HEK293 (cell line): ENCODE measurements around the gene MAGEA9B.

ENCODE experiments used
- CTCF ChIA-PET: fragments of 350-600 bp; formaldehyde crosslinking; extraction: SDS; loops from one replicate; lab custom pipeline; 2021; ENCODE audit warnings: antibody characterized with exemption; lab: Yijun Ruan, JAX
- POLR2A ChIA-PET: fragments of 300-600 bp; formaldehyde crosslinking; extraction: SDS; loops from one replicate; lab custom pipeline; 2020; ENCODE audit warnings: antibody characterized with exemption, inconsistent platforms; lab: Yijun Ruan, JAX
- H3K27ac ChIP-seq: fragments of 200-500 bp; sonication (Bioruptor generic); 2 replicates; pipeline ENCODE4 v1.5.1; 2014; ENCODE audit warnings: low read depth, low read length, control low read depth, inconsistent platforms; ENCODE audit errors: extremely low read depth
- H3K36me3 ChIP-seq, 2 experiments: fragments of 200-500 bp in 1 of 2; sonication (Bioruptor generic) in 1 of 2; 1 replicate in 1 of 2; 2 replicates in 1 of 2; pipeline ENCODE4 v1.5.1; 2014 to 2017; ENCODE audit warnings: inconsistent platforms in 2 of 2, low read length in 2 of 2; ENCODE audit not compliant: control insufficient read depth in 2 of 2, insufficient read depth in 1 of 2
- H3K4me1 ChIP-seq: fragments of 200-500 bp; sonication (Bioruptor generic); 2 replicates; pipeline ENCODE4 v1.5.1; 2014; ENCODE audit warnings: mild to moderate bottlenecking, low read length, inconsistent platforms; ENCODE audit not compliant: control insufficient read depth, insufficient read depth
- H3K4me3 ChIP-seq: 2 replicates; pipeline ENCODE4 v1.5.1; 2011; ENCODE audit warnings: low read depth, mild to moderate bottlenecking, control low read depth, low read length, moderate library complexity
- H3K9me3 ChIP-seq: fragments of 200-500 bp; sonication (Bioruptor generic); 2 replicates; pipeline ENCODE4 v1.5.1; 2014; ENCODE audit warnings: low read depth, low read length, inconsistent platforms; ENCODE audit not compliant: control insufficient read depth, insufficient read depth
- BCL11A ChIP-seq: fragments of 450-650 bp; formaldehyde crosslinking; IDR thresholded peaks from 2 replicates; pipeline ENCODE4 v1.5.1; 2016; ENCODE audit warnings: low read depth, missing biosample characterization, missing genetic modification characterization
- GFI1B ChIP-seq: fragments of 450-650 bp; formaldehyde crosslinking; IDR thresholded peaks from 2 replicates; pipeline ENCODE4 v1.5.1; 2016; ENCODE audit warnings: missing biosample characterization, missing genetic modification characterization
- IKZF3 ChIP-seq: fragments of 450-650 bp; IDR thresholded peaks from 2 replicates; pipeline ENCODE4 v1.5.0; 2018; ENCODE audit warnings: missing biosample characterization, mild to moderate bottlenecking, missing genetic modification characterization, moderate library complexity
- OVOL3 ChIP-seq: fragments of 450-650 bp; formaldehyde crosslinking; IDR thresholded peaks from 2 replicates; pipeline ENCODE4 v1.5.1; 2016; ENCODE audit warnings: missing biosample characterization, missing genetic modification characterization
- TCF7L2 ChIP-seq: IDR thresholded peaks from 2 replicates; pipeline ENCODE4 v1.6.1; 2011; ENCODE audit warnings: low read depth, mild to moderate bottlenecking, inconsistent platforms, low read length, moderate library complexity, borderline replicate concordance
- TRIM28 ChIP-seq: IDR thresholded peaks from 2 replicates; pipeline ENCODE4 v1.6.1; 2011; ENCODE audit warnings: low read length, control low read depth, borderline replicate concordance
- ZBTB7A ChIP-seq: fragments of 450-650 bp; formaldehyde crosslinking; IDR thresholded peaks from 2 replicates; pipeline ENCODE4 v1.5.1; 2016; ENCODE audit warnings: low read depth, missing biosample characterization, missing genetic modification characterization
- ZNF132 ChIP-seq: fragments of 450-650 bp; formaldehyde crosslinking; IDR thresholded peaks from 2 replicates; pipeline ENCODE4 v1.5.1; 2017; ENCODE audit warnings: missing biosample characterization, missing genetic modification characterization, borderline replicate concordance
- ZNF214 ChIP-seq: fragments of 450-650 bp; formaldehyde crosslinking; IDR thresholded peaks from 2 replicates; pipeline ENCODE4 v1.5.1; 2017; ENCODE audit warnings: missing biosample characterization, mild to moderate bottlenecking, missing genetic modification characterization, borderline replicate concordance
- ZNF324 ChIP-seq: fragments of 450-650 bp; formaldehyde crosslinking; IDR thresholded peaks from 2 replicates; pipeline ENCODE4 v1.5.1; 2016; ENCODE audit warnings: missing biosample characterization, missing genetic modification characterization
- ZNF341 ChIP-seq: fragments of 450-650 bp; formaldehyde crosslinking; IDR thresholded peaks from 2 replicates; pipeline ENCODE4; 2016; ENCODE audit warnings: low read depth, missing biosample characterization, missing genetic modification characterization
- ZNF423 ChIP-seq: fragments of 450-650 bp; formaldehyde crosslinking; IDR thresholded peaks from 2 replicates; pipeline ENCODE4 v1.5.1; 2016; ENCODE audit warnings: missing biosample characterization, missing genetic modification characterization
- ZNF624 ChIP-seq: fragments of 450-650 bp; formaldehyde crosslinking; IDR thresholded peaks from 2 replicates; pipeline ENCODE4 v1.5.1; 2017; ENCODE audit warnings: missing biosample characterization, missing genetic modification characterization
- ZNF654 ChIP-seq: fragments of 450-650 bp; formaldehyde crosslinking; IDR thresholded peaks from 2 replicates; pipeline ENCODE4 v1.5.1; 2016; ENCODE audit warnings: low read depth, missing biosample characterization, missing genetic modification characterization
- ZNF792 ChIP-seq: fragments of 450-650 bp; formaldehyde crosslinking; IDR thresholded peaks from 2 replicates; pipeline ENCODE4 v1.5.1; 2016; ENCODE audit warnings: missing biosample characterization, missing genetic modification characterization
- TF ChIP-seq, protein P1 (sequence below): fragments of 450-650 bp; formaldehyde crosslinking; IDR thresholded peaks from 2 replicates; pipeline ENCODE4 v1.5.1; 2016; ENCODE audit warnings: missing biosample characterization, missing genetic modification characterization, borderline replicate concordance
- TF ChIP-seq, protein P2 (sequence below): fragments of 450-650 bp; formaldehyde crosslinking; IDR thresholded peaks from 2 replicates; pipeline ENCODE4 v1.5.1; 2017; ENCODE audit warnings: missing biosample characterization, missing genetic modification characterization
- TF ChIP-seq, protein P3 (sequence below): sonication (generic); formaldehyde crosslinking; IDR thresholded peaks from 2 replicates; pipeline ENCODE4 v1.8.1; 2022; ENCODE audit warnings: mild to moderate bottlenecking, moderate library complexity, missing genetic modification reagents
- TF ChIP-seq, protein P4 (sequence below): fragments of 450-650 bp; formaldehyde crosslinking; IDR thresholded peaks from 2 replicates; pipeline ENCODE4 v1.5.1; 2016; ENCODE audit warnings: missing biosample characterization, missing genetic modification characterization
- TF ChIP-seq, protein P5 (sequence below): fragments of 450-650 bp; formaldehyde crosslinking; IDR thresholded peaks from 2 replicates; pipeline ENCODE4 v1.5.1; 2016; ENCODE audit warnings: missing biosample characterization, missing genetic modification characterization, borderline replicate concordance

The MAGEA9B gene

DNA sequence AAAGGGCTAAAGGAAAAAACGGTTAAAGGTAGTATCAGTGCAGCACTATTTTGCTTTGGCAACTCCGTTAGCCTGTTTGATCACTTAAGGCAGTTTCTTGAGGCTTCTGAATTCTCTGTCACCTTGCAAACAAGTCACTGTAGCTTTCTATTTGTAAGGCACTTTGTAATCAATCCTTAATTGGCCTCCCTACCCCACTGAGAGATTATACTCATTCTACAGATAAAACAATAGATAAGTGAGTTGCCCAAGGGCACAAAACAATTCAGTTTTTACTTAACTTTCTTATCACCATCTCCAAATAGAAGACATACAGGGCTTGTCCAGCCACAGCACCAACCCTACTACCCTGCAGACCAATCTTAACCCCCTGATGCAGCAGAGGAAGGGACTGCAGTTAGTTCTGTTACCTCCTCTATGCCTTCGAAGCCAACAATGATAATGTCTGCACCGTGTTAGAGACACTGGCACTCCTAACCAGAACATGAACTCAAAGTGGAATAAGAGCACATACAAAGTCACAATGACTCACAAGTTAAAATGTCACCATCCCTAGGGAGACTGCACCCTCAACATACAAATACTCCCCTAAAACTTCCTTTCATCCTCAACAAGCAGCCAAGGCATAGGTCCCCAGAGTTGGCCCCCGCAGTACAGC, 42.6 kb upstream of the MAGEA9B start:
- 0 out of 2 replicates have a peak overlapping the region, but pooled peaks have one; percentile 74 for H3K27ac ChIP-seq
- no peaks in the 10 kb centered on the region; the same call in 1 of the 2 replicates for H3K4me1 ChIP-seq
- H3K9me3 ChIP-seq = no peaks in the 10 kb centered on the region
- CTCF ChIA-PET = no interaction called here
- TF ChIP-seq, protein P1, sequence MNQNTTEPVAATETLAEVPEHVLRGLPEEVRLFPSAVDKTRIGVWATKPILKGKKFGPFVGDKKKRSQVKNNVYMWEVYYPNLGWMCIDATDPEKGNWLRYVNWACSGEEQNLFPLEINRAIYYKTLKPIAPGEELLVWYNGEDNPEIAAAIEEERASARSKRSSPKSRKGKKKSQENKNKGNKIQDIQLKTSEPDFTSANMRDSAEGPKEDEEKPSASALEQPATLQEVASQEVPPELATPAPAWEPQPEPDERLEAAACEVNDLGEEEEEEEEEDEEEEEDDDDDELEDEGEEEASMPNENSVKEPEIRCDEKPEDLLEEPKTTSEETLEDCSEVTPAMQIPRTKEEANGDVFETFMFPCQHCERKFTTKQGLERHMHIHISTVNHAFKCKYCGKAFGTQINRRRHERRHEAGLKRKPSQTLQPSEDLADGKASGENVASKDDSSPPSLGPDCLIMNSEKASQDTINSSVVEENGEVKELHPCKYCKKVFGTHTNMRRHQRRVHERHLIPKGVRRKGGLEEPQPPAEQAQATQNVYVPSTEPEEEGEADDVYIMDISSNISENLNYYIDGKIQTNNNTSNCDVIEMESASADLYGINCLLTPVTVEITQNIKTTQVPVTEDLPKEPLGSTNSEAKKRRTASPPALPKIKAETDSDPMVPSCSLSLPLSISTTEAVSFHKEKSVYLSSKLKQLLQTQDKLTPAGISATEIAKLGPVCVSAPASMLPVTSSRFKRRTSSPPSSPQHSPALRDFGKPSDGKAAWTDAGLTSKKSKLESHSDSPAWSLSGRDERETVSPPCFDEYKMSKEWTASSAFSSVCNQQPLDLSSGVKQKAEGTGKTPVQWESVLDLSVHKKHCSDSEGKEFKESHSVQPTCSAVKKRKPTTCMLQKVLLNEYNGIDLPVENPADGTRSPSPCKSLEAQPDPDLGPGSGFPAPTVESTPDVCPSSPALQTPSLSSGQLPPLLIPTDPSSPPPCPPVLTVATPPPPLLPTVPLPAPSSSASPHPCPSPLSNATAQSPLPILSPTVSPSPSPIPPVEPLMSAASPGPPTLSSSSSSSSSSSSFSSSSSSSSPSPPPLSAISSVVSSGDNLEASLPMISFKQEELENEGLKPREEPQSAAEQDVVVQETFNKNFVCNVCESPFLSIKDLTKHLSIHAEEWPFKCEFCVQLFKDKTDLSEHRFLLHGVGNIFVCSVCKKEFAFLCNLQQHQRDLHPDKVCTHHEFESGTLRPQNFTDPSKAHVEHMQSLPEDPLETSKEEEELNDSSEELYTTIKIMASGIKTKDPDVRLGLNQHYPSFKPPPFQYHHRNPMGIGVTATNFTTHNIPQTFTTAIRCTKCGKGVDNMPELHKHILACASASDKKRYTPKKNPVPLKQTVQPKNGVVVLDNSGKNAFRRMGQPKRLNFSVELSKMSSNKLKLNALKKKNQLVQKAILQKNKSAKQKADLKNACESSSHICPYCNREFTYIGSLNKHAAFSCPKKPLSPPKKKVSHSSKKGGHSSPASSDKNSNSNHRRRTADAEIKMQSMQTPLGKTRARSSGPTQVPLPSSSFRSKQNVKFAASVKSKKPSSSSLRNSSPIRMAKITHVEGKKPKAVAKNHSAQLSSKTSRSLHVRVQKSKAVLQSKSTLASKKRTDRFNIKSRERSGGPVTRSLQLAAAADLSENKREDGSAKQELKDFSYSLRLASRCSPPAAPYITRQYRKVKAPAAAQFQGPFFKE (tag by site-specific recombination) = no peak
- TF ChIP-seq TCF7L2 (peak; percentile 54; the same call in 1 of the 2 replicates), TRIM28 (0 out of 2 replicates have a peak, but pooled peaks have one; percentile 33), ZNF324 (no peak)
- no peaks in the 10 kb centered on the region for H3K36me3 ChIP-seq
- POLR2A ChIA-PET = no interaction called here
- H3K4me3 ChIP-seq = peak overlapping the region; percentile 70; the same call in 1 of the 2 replicates

DNA sequence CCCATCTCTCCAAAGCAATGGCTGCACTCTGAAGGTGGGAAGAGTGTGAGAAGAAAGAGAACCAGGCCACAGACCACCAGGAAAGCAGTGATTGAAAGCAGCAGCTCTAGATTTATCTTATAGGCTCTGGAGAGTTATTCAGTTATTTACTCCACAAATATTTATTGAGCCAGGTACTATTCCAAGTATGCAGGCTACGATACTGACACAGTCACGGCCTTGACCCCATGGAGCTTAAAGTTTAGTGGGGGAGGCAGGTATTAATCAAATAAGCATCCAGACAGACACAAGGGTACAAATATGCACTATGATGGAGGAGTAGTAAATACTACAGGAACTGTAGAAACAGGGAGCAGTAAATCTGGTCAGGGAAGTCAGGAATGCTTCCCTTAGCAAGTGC, 41.5 kb upstream of the MAGEA9B start:
- Histone ChIP-seq H3K4me3 (no peak overlapping the region), H3K4me1 (no peaks in the 10 kb centered on the region; the same call in 1 of the 2 replicates), H3K36me3 (no peaks in the 10 kb centered on the region), H3K9me3 (no peaks in the 10 kb centered on the region), H3K27ac (no peak overlapping the region)
- ChIA-PET CTCF (interaction anchor here (0.5 kb wide), 1 partner anchor 116 kb away, joined by 5 read pairs; no protein-coding TSS in a partner anchor), POLR2A (no interaction called here)
- TF ChIP-seq OVOL3 (tag by site-specific recombination) = no peak
- TF ChIP-seq ZNF132 (tag by site-specific recombination) = no peak
- TF ChIP-seq IKZF3 (tag by site-specific recombination) = no peak
- no peak for TF ChIP-seq ZNF792 (tag by site-specific recombination)
- TF ChIP-seq, protein P2, sequence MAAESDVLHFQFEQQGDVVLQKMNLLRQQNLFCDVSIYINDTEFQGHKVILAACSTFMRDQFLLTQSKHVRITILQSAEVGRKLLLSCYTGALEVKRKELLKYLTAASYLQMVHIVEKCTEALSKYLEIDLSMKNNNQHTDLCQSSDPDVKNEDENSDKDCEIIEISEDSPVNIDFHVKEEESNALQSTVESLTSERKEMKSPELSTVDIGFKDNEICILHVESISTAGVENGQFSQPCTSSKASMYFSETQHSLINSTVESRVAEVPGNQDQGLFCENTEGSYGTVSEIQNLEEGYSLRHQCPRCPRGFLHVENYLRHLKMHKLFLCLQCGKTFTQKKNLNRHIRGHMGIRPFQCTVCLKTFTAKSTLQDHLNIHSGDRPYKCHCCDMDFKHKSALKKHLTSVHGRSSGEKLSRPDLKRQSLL (tag by site-specific recombination) = no peak
- no peak for TF ChIP-seq GFI1B
- TF ChIP-seq ZNF654 = no peak
- TF ChIP-seq ZNF341 (tag by site-specific recombination) = no peak
- TF ChIP-seq, protein P3, sequence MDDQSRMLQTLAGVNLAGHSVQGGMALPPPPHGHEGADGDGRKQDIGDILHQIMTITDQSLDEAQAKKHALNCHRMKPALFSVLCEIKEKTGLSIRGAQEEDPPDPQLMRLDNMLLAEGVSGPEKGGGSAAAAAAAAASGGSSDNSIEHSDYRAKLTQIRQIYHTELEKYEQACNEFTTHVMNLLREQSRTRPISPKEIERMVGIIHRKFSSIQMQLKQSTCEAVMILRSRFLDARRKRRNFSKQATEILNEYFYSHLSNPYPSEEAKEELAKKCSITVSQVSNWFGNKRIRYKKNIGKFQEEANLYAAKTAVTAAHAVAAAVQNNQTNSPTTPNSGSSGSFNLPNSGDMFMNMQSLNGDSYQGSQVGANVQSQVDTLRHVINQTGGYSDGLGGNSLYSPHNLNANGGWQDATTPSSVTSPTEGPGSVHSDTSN (CRISPR knock-in tag) = no peak
- TF ChIP-seq, protein P4, sequence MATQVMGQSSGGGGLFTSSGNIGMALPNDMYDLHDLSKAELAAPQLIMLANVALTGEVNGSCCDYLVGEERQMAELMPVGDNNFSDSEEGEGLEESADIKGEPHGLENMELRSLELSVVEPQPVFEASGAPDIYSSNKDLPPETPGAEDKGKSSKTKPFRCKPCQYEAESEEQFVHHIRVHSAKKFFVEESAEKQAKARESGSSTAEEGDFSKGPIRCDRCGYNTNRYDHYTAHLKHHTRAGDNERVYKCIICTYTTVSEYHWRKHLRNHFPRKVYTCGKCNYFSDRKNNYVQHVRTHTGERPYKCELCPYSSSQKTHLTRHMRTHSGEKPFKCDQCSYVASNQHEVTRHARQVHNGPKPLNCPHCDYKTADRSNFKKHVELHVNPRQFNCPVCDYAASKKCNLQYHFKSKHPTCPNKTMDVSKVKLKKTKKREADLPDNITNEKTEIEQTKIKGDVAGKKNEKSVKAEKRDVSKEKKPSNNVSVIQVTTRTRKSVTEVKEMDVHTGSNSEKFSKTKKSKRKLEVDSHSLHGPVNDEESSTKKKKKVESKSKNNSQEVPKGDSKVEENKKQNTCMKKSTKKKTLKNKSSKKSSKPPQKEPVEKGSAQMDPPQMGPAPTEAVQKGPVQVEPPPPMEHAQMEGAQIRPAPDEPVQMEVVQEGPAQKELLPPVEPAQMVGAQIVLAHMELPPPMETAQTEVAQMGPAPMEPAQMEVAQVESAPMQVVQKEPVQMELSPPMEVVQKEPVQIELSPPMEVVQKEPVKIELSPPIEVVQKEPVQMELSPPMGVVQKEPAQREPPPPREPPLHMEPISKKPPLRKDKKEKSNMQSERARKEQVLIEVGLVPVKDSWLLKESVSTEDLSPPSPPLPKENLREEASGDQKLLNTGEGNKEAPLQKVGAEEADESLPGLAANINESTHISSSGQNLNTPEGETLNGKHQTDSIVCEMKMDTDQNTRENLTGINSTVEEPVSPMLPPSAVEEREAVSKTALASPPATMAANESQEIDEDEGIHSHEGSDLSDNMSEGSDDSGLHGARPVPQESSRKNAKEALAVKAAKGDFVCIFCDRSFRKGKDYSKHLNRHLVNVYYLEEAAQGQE = no peak
- no peak for TF ChIP-seq ZNF624 (tag by site-specific recombination)
- no peak for TF ChIP-seq BCL11A
- TF ChIP-seq ZNF214 (tag by site-specific recombination) = no peak
- no peak for TF ChIP-seq ZNF423 (tag by site-specific recombination)
- TF ChIP-seq, protein P5, sequence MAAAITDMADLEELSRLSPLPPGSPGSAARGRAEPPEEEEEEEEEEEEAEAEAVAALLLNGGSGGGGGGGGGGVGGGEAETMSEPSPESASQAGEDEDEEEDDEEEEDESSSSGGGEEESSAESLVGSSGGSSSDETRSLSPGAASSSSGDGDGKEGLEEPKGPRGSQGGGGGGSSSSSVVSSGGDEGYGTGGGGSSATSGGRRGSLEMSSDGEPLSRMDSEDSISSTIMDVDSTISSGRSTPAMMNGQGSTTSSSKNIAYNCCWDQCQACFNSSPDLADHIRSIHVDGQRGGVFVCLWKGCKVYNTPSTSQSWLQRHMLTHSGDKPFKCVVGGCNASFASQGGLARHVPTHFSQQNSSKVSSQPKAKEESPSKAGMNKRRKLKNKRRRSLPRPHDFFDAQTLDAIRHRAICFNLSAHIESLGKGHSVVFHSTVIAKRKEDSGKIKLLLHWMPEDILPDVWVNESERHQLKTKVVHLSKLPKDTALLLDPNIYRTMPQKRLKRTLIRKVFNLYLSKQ (tag by site-specific recombination) = no peak
- no peak for TF ChIP-seq ZBTB7A (tag by site-specific recombination)
